ENCODE data around the gene GCA. TPM values are rescaled to one million over a fixed set of nuclear protein-coding genes. Genes with fewer than 3 reads are reported as not detected.

Gene GCA
- total RNA-seq, 1 donor from 2014 or later = 7.4 TPM

DNA sequence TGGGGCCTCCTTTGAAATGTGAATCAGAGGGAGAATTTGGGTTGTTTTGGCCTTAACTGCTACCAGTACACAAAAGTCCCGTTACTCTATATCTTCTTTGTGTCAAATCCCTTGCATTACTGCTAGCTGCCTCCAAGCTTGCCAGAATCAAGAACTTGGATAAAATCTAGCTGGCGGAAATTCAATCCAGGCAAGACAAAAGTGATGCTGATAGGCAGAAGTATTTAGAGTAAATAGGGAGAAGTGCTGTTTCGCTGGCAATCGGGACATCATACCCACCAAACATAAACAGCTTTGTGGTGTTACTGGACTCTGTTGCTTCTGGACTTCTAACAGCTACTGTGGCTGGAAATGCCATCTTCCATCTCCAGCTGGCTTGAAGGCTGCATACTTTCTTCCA is 28.0 kb upstream of the GCA start:
- no peak for TF ChIP-seq CTCF (IDR thresholded peaks at IDR 0.05; ENCODE audit: borderline replicate concordance)
- peak overlapping the region; percentile 78 for H3K4me3 ChIP-seq
- H3K27ac ChIP-seq (replicated peaks) = no peak overlapping the region
- intact Hi-C loops (cut with micrococcal nuclease) = no loop called here
- no peak for DNase-seq
- no peaks in the 10 kb centered on the region for H3K9me3 ChIP-seq (replicated peaks)
- H3K4me1 ChIP-seq = peaks cover 47% of the 10 kb centered on the region
- no peaks in the 10 kb centered on the region for H3K27me3 ChIP-seq (ENCODE audit: low read depth)
- no peaks in the 10 kb centered on the region for H3K36me3 ChIP-seq

- Histone ChIP-seq H3K9me3 (replicated peaks) (no peaks in the 10 kb centered on the region), H3K4me3 (peak overlapping the region; percentile 78), H3K27me3 (ENCODE audit: low read depth) (no peaks in the 10 kb centered on the region), H3K4me1 (peaks cover 51% of the 10 kb centered on the region), H3K27ac (replicated peaks) (no peak overlapping the region), H3K36me3 (no peaks in the 10 kb centered on the region)
- TF ChIP-seq CTCF (IDR thresholded peaks at IDR 0.05; ENCODE audit: borderline replicate concordance) = no peak
- intact Hi-C loops (cut with micrococcal nuclease) = no loop called here
- no peak for DNase-seq
Measured at GRCh38 chr2:162316590-162316989, 27.3 kb upstream of the GCA start.

GRCh38 chr2:162317058-162317742 is 26.7 kb upstream of the GCA start:
- H3K9me3 ChIP-seq (replicated peaks) = no peaks in the 10 kb centered on the region
- H3K27ac ChIP-seq (replicated peaks) = peak overlapping the region; percentile 91
- no peaks in the 10 kb centered on the region for H3K36me3 ChIP-seq
- no peaks in the 10 kb centered on the region for H3K27me3 ChIP-seq (ENCODE audit: low read depth)
- DNase-seq = no peak
- H3K4me1 ChIP-seq = peaks cover 49% of the 10 kb centered on the region
- peak overlapping the region; percentile 78 for H3K4me3 ChIP-seq
- TF ChIP-seq CTCF (IDR thresholded peaks at IDR 0.05; ENCODE audit: borderline replicate concordance) = no peak
- intact Hi-C loops (cut with micrococcal nuclease) = no loop called here

- H3K4me1 ChIP-seq = peaks cover 44% of the 10 kb centered on the region
- no peaks in the 10 kb centered on the region for H3K36me3 ChIP-seq
- no peak for TF ChIP-seq CTCF (IDR thresholded peaks at IDR 0.05; ENCODE audit: borderline replicate concordance)
- H3K9me3 ChIP-seq (replicated peaks) = no peaks in the 10 kb centered on the region
- H3K27me3 ChIP-seq (ENCODE audit: low read depth) = no peaks in the 10 kb centered on the region
- peak overlapping the region; percentile 78 for H3K4me3 ChIP-seq
- peak overlapping the region; percentile 91 for H3K27ac ChIP-seq (replicated peaks)
- intact Hi-C loops (cut with micrococcal nuclease) = no loop called here
- peak; percentile 15 for DNase-seq
Measured at GRCh38 chr2:162317861-162318327, 26.0 kb upstream of the GCA start.

DNA sequence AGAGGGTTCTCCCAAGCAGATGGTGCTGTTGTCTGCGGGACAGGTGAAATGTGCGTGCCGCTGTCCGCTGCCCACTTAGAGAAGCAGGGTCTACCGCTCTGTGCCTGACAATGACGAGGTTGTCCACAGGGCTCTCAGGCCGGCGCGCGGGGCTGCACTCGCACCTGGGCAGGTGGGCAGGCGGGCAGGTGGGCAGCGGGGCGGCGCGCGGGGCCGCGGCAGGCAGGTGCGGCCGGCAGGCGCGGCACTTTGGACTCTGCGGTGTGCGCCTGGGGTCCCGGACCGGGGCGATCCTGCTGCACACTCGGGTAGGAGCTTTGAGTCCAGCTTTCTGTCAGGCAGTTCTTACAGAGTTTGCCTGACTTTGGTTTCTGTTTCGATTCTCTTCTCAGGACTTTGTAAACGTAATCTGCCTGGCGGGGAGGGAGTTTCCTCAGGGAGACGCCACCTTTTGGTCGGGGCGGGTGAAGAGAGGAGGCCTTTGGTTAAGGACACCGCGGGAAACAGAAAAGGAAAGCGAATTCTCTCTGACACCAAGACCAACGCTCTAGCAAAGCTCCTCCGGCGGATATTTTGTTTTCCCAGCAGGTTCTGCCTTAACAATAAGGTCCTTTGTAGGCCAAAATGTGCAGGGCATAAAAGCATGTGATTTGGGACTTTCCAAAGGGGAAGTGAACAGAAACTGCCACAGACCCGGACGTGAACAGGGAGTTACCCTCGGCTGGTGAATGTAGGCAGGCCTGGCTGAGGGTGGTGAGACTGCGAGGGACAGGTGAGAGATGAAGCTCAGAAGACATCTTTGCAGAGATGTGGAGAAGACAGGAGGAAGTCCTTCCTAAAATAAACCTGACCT is 25.4 kb upstream of the GCA start, which contains the start of gene IFIH1:
Gene IFIH1, minus strand, starts transcription at position 357 of the 853 bp plus-strand sequence. CDS start 377 bp downstream, outside the sequence.
- TF ChIP-seq CTCF (IDR thresholded peaks at IDR 0.05; ENCODE audit: borderline replicate concordance) = peak; percentile 43
- DNase-seq = peak; percentile 78
- Histone ChIP-seq H3K9me3 (replicated peaks) (no peaks in the 10 kb centered on the region), H3K4me1 (peaks cover 44% of the 10 kb centered on the region), H3K4me3 (peak within 1 kb of the TSS; percentile 78), H3K27ac (replicated peaks) (peak within 1 kb of the TSS; percentile 91), H3K27me3 (ENCODE audit: low read depth) (no peaks in the 10 kb centered on the region), H3K36me3 (no peaks in the 10 kb centered on the region)
- intact Hi-C loops (cut with micrococcal nuclease) = no loop called here
